Body of pancreas (tissue), 4 donors: Measurements from ENCODE around the gene CCDC38.

Experiments used
- CTCF ChIP-seq, 7 experiments: fragments of 450-650 bp in 4 of 7; fragments of 200-600 bp in 3 of 7; sonication (generic) in 3 of 7; IDR thresholded peaks; one replicate each; pipeline ENCODE4 v1.5.1; 2016 to 2019; ENCODE audit warnings: antibody characterized with exemption in 7 of 7
- POLR2A ChIP-seq, 3 donors: fragments of 450-650 bp; IDR thresholded peaks; one replicate each; pipeline ENCODE4 v1.6.1; 2016; ENCODE audit warnings: antibody characterized with exemption in 3 of 3, mild to moderate bottlenecking in 2 of 3

- TF ChIP-seq CTCF (IDR thresholded peaks at IDR 0.05) (no peak), POLR2A (IDR thresholded peaks at IDR 0.05) (no peak)
These were observed 105.0 kb downstream of the CCDC38 start for GRCh38 chr12:95837240-95838038.
